ENCODE results near the gene LGI4. TPM values are rescaled to one million over a fixed set of nuclear protein-coding genes. Genes with fewer than 3 reads are reported as not detected.

The LGI4 gene
- total RNA-seq (1 to 10 TPM in 1 of 2 experiments, under 1 TPM in 1; 0.52 to 1.6 TPM), polyA plus RNA-seq (under 1 TPM in 1 of 3 donors, not detected in 2; 0.18 TPM), total RNA-seq (0.32 to 2.5 (median 0.67) reads per million in 6 experiments)

DNA sequence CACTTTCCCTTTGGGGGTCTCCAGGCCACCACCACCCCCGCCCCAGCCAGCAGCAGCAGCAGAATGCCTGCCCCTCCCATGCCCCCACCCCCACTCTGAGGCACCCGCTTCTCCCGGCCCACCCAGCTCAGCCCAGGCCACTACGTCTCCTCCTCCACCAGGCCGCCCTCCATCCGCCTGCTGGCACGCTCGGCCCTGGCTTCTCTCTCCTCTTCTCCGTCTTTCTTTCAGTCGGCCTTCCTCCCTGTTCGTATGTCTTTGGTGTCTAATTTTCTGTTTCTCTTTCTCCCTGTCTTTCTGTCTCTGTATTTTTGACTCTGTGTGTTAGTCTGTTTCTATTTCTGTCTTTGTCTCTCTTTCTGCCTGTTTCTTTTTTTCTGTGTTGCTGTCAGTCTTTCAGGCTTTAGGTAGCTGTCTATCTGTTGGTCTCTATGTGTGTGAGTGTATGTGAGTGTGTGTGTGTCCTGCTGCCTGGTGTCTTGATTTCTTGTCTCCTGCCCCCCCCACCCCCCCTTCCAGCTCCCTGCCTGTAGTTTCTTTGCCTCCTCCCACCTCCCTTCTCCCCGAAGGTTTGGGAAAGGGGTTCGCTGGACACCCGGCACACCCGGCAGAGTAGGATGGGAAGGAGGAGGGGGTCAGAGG is at the start of gene LGI4:
Gene LGI4 (minus strand): TSS at position 459 of the 642 bp plus-strand sequence. CDS start 379 bp downstream, at position 80.
- H3K27me3 Mint-ChIP-seq = no peaks in the 10 kb centered on the region
- H3K9me3 Mint-ChIP-seq = peaks cover 0 to 15% (median 0%) of the 10 kb centered on the region in 9 donors
- DNase-seq (no peak), ATAC-seq (no peak)
- POLR2A ChIA-PET = interaction anchor here (0.6 to 1.7 kb wide), 3 partner anchors 8 to 164 kb away, joined by 3 to 5 read pairs (median 4); no protein-coding TSS in a partner anchor
- peaks cover 0 to 14% (median 9%) of the 10 kb centered on the region in 4 donors for H3K4me1 Mint-ChIP-seq
- no peaks in the 10 kb centered on the region for H3K36me3 Mint-ChIP-seq
- no peak within 1 kb of the TSS for H3K4me3 Mint-ChIP-seq
- H3K27ac Mint-ChIP-seq = peak within 1 kb of the TSS in 3 of 10 donors; percentile 12 to 35 (median 25)

DNA sequence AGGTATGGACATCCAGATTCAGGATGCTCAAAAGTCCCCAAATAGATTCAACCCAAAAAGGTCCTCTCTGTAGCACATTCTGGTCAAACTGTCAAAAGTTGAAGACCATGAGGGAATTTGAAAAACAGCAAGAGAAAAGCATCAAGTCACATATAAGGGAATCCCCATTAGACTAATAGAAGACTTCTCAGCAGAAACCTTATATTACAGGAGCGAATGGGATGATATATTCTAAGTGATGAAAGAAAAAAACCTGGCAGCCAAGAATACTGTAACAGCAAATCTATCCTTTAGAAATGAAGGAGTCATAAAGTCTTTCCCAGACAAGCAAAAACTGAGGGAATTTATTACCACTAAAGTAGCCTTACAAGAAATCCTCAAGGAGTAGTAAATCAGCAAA is 49.4 kb upstream of the LGI4 start:
- peaks cover 0 to 10% (median 2%) of the 10 kb centered on the region in 9 donors for H3K9me3 Mint-ChIP-seq
- no peak for ATAC-seq
- POLR2A ChIA-PET = interaction anchor here (1.6 kb wide), 1 partner anchor 23 kb away, joined by 3 read pairs; no protein-coding TSS in a partner anchor

DNA sequence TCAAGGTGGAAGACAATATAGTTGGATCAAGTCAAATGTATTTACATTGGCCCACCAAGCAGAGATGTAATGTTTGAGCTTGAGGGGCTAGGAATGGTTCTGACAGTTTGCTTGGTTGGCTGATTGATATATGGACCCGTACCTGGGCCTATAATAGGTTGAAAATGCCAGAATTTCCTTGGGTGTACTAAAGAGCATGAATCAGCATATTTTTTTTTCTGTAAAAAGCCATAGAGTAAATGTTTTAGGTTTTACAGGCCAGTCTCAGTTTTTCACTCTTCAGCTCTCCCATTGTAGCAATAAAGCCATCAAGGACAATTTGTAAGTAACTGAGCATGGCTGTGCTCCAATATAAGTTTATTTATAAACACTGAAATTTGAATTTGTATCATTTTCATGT is 46.5 kb upstream of the LGI4 start:
- peaks cover 0 to 10% (median 0%) of the 10 kb centered on the region in 9 donors for H3K9me3 Mint-ChIP-seq
- H3K27me3 Mint-ChIP-seq = no peaks in the 10 kb centered on the region
- H3K4me3 Mint-ChIP-seq = no peak overlapping the region
- DNase-seq (no peak), ATAC-seq (no peak)
- POLR2A ChIA-PET = interaction anchor here (0.6 to 1.4 kb wide), 4 partner anchors 13 to 24 kb away, joined by 3 read pairs; no protein-coding TSS in a partner anchor
- H3K36me3 Mint-ChIP-seq = peaks cover 0 to 5% (median 3%) of the 10 kb centered on the region in 3 donors
- peaks cover 7 to 35% (median 30%) of the 10 kb centered on the region in 4 donors for H3K4me1 Mint-ChIP-seq
- no peak overlapping the region for H3K27ac Mint-ChIP-seq

More for the DNA sequence above, 49.4 kb upstream of the LGI4 start:
- Mint-ChIP-seq H3K4me3 (no peak overlapping the region), H3K4me1 (peaks cover 7 to 21% (median 19%) of the 10 kb centered on the region in 4 donors), H3K27ac (no peak overlapping the region), H3K36me3 (peaks cover 0 to 5% (median 3%) of the 10 kb centered on the region in 3 donors), H3K27me3 (no peaks in the 10 kb centered on the region)
- no peak for DNase-seq

DNA sequence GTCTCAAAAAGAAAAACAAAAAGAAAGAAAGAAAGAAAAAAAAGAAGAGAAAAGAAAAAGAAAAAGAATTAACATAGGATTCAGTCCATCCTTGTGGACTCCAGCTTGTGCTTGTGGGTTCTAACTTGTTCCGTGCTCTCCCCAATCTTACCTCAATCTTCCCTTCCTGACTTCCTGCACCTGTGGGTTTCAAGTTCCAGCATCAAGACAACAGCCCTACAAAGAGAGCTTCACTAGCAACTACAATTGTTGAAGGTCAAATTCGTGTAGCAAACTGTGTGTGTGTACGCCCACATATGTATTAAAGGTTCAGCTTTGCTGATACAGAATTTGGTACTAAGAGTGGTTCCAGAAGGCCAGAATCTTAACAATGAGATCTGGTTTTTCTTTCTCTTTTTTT is 45.0 kb upstream of the LGI4 start:
- Mint-ChIP-seq H3K9me3 (peaks cover 0 to 10% (median 0%) of the 10 kb centered on the region in 9 donors), H3K36me3 (peaks cover 3 to 10% (median 5%) of the 10 kb centered on the region in 3 donors), H3K4me3 (peak overlapping the region in 9 of 10 donors; percentile 3 to 67 (median 30)), H3K4me1 (peaks cover 13 to 47% (median 40%) of the 10 kb centered on the region in 4 donors), H3K27me3 (no peaks in the 10 kb centered on the region), H3K27ac (peak overlapping the region in 8 of 10 donors; percentile 4 to 77 (median 44))
- POLR2A ChIA-PET = interaction anchor here (0.5 to 3.5 kb wide), 11 partner anchors 12 to 426 kb away, joined by 3 to 22 read pairs (median 4); no protein-coding TSS in a partner anchor
- DNase-seq = peak in 1 of 10 donors; percentile 19
- ATAC-seq = peak; percentile 43 to 63

DNA sequence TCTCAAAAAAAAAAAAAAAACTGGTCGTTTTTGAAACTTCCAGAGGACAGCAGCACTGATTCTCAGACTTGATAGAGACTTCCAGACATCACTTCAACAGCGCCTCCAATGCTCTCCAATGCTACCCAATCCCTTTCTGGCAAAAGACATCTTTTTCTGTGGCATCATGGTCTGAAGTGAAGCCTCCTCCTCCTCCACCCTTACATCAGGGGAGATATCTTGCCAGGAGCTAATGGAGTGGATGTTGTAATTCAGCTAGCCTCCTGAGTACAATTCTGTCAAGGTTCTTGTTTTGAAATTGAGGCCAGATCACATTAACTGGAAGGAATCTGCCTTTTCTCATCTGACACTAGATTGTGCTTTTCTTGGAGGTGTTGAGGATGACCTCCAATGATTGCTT is 43.8 kb upstream of the LGI4 start:
- DNase-seq = no peak
- peaks cover 0 to 4% (median 0%) of the 10 kb centered on the region in 9 donors for H3K9me3 Mint-ChIP-seq
- H3K4me3 Mint-ChIP-seq = no peak overlapping the region
- H3K27me3 Mint-ChIP-seq = no peaks in the 10 kb centered on the region
- peaks cover 0 to 11% (median 0%) of the 10 kb centered on the region in 3 donors for H3K36me3 Mint-ChIP-seq
- peaks cover 13 to 47% (median 41%) of the 10 kb centered on the region in 4 donors for H3K4me1 Mint-ChIP-seq
- ATAC-seq = no peak
- peak overlapping the region in 4 of 10 donors; percentile 57 to 85 (median 64) for H3K27ac Mint-ChIP-seq
- POLR2A ChIA-PET = interaction anchor here (0.7 to 3.5 kb wide), 6 partner anchors 11 to 341 kb away, joined by 3 to 22 read pairs (median 5); no protein-coding TSS in a partner anchor

DNA sequence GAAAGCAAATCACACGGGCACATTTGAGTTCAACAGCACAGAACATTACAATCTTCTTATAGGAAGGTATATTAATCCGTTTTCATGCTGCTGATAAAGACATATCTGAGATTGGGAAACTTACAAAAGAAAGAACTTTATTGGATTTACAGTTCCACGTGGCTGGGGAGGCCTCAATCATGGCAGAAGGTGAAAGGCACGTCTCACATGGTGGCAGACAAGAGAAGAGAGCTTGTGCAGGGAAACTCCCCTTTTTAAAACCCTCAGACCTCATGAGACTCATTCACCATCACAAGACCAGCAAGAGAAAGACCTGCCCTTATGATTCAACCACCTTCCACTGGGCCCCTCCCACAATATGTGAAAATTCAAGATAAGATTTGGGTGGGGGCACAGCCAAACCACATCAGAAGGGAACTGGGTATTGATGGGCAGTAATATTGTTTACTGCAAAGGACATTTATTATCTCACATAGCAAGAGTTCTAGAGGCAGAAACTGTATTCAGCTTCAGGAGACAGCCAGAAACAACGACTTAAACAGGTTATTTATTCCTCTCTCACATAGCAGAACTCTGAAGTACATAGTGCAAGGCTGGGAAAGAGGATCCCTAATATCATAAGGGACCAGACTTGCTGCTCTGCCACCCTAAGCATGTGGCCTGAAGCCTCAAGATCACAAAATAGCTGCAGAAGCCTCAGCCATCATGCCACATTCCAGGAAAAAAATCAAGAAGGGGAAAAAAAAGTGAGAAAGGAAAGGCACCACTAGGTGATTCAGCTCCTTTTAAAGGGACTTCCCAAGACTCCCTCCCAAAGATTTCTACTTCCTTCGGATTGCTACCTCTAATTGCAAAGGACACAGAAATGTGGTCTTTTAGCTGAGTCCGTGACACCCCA is 42.8 kb upstream of the LGI4 start:
- no peak overlapping the region for H3K4me3 Mint-ChIP-seq
- peaks cover 8 to 50% (median 48%) of the 10 kb centered on the region in 4 donors for H3K4me1 Mint-ChIP-seq
- peak overlapping the region in 5 of 10 donors; percentile 24 to 70 (median 41) for H3K27ac Mint-ChIP-seq
- no peaks in the 10 kb centered on the region for H3K27me3 Mint-ChIP-seq
- DNase-seq = no peak
- no peak for ATAC-seq
- H3K9me3 Mint-ChIP-seq = peaks cover 0 to 4% (median 0%) of the 10 kb centered on the region in 9 donors
- H3K36me3 Mint-ChIP-seq = peaks cover 0 to 11% (median 0%) of the 10 kb centered on the region in 3 donors
- POLR2A ChIA-PET = interaction anchor here (0.5 to 3.5 kb wide), 6 partner anchors 9 to 340 kb away, joined by 3 to 22 read pairs (median 4); partner anchors contain the start of gene FXYD5

DNA sequence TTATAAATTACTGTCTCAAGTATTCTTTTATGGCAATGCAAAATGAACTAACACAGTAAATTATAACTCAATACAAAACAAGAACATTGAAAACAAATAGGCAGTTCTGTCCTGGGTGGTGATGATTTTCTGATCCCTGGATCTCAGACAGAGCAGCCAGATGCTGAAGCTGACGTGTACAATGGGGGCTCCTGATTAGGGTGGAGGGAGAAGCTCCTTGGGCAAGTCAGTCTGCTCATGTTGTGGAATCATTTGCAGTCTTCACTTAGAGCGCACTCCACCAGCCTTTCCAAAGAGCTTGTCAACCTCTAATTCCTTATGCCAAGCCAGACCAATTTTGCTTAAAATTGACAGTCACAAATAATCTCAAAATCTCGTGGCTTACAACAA is 41.3 kb upstream of the LGI4 start:
- Mint-ChIP-seq H3K4me1 (peaks cover 8 to 62% (median 56%) of the 10 kb centered on the region in 4 donors), H3K9me3 (peaks cover 0 to 4% (median 0%) of the 10 kb centered on the region in 9 donors), H3K27ac (peak overlapping the region in 8 of 10 donors; percentile 66 to 87 (median 80)), H3K36me3 (peaks cover 0 to 11% (median 0%) of the 10 kb centered on the region in 3 donors), H3K27me3 (no peaks in the 10 kb centered on the region), H3K4me3 (no peak overlapping the region)
- no peak for ATAC-seq
- POLR2A ChIA-PET = interaction anchor here (0.6 to 1.4 kb wide), 5 partner anchors 12 to 36 kb away, joined by 3 to 5 read pairs (median 3); partner anchors contain the start of gene FXYD5
- DNase-seq = no peak

DNA sequence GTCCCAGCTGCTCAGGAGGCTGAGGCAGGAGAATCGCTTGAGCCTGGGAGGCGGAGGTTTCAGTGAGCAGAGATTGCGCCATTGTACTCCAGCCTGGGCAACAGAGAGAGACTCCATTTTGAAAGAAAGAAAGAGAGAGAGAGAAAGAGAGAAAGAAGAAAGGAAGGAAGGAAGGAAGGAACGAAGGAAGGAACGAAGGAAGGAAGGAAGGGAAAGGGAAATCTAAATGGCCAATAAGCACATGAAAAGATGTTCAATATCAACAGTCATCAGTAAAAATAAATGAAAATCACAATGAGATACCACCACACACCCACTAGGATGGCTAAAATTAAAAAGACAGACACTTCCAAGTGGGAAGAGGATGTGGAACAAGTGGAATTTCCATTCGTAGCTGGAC is 39.4 kb upstream of the LGI4 start:
- peaks cover 0 to 18% (median 0%) of the 10 kb centered on the region in 3 donors for H3K36me3 Mint-ChIP-seq
- H3K27me3 Mint-ChIP-seq = no peaks in the 10 kb centered on the region
- ATAC-seq (no peak), DNase-seq (no peak)
- peak overlapping the region in 5 of 10 donors; percentile 53 to 86 (median 79) for H3K27ac Mint-ChIP-seq
- peaks cover 6 to 48% (median 41%) of the 10 kb centered on the region in 4 donors for H3K4me1 Mint-ChIP-seq
- POLR2A ChIA-PET = interaction anchor here (1.2 to 5.1 kb wide), 4 partner anchors 9 to 38 kb away, joined by 3 to 30 read pairs (median 4); no protein-coding TSS in a partner anchor
- peaks cover 0 to 4% (median 0%) of the 10 kb centered on the region in 9 donors for H3K9me3 Mint-ChIP-seq
- H3K4me3 Mint-ChIP-seq = no peak overlapping the region

DNA sequence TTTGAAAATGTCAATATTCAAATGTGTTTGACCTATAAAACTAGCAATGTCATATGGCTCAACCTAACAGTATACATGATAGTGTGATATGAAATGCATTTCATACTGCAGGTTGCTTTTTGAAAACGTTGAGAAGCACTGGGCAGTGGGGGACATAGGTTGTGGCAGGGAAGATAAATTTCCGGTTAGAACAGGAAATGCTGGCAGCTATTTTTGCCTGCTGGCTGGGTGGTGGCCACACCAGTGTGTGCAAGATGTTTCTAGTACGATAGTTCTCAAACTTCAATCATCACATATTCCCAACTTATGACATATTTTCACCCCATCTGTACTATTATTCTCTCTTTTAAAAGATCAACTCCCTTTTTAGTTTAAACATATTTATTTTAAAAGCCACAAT is 36.9 kb upstream of the LGI4 start:
- ATAC-seq (peak in 1 of 2 donors; percentile 31), DNase-seq (no peak)
- Mint-ChIP-seq H3K27me3 (no peaks in the 10 kb centered on the region), H3K4me3 (peak overlapping the region in 7 of 10 donors; percentile 18 to 67 (median 34)), H3K27ac (peak overlapping the region in 9 of 10 donors; percentile 81 to 92 (median 87)), H3K4me1 (peaks cover 19 to 54% (median 51%) of the 10 kb centered on the region in 4 donors), H3K36me3 (peaks cover under 1 to 40% (median 7%) of the 10 kb centered on the region in 3 donors), H3K9me3 (peaks cover 0 to 5% (median under 1%) of the 10 kb centered on the region in 9 donors)
- POLR2A ChIA-PET = interaction anchor here (0.6 to 5.1 kb wide), 10 partner anchors 8 to 86 kb away, joined by 3 to 30 read pairs (median 4); partner anchors contain the start of gene FXYD5

DNA sequence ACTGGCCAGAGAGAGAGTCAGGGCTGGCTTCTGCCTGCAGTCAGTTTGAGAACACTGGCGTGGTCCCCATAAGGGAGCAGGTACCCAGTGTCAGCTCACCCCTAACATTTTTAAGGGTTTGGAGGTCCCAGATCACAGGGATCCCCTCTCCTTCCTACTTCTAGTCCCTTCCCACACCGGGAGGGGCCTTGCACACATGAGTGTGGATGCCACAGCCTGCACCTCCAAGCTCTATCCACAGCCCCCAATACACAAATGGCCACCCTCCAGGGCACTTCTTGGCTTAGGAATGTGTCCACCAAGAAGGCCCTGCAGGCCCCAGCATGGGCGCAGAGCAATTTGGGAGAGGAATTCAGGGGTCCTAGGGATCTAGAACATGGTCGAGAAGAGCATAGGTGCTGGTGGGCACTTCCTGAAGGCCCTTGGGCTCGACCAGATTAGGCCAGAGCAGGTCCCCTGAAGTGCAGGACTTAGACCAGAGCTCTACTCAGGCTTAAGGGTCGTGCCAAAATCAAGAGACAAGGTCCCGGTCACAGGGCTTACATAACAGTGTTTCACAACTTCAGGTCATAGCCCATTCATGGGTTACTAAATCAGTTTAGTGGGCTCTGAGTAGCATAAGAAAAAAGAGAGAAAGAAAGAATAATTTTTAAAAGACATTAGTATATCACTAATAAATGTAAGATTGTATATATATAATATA is 35.7 kb upstream of the LGI4 start:
- peaks cover 0 to 17% (median 12%) of the 10 kb centered on the region in 9 donors for H3K9me3 Mint-ChIP-seq
- H3K4me1 Mint-ChIP-seq = peaks cover 23 to 55% (median 51%) of the 10 kb centered on the region in 4 donors
- peaks cover 13 to 48% (median 19%) of the 10 kb centered on the region in 3 donors for H3K36me3 Mint-ChIP-seq
- no peaks in the 10 kb centered on the region for H3K27me3 Mint-ChIP-seq
- H3K4me3 Mint-ChIP-seq = no peak overlapping the region
- DNase-seq (no peak), ATAC-seq (no peak)
- H3K27ac Mint-ChIP-seq = peak overlapping the region in 9 of 10 donors; percentile 43 to 90 (median 84)
- POLR2A ChIA-PET = interaction anchor here (0.6 to 5.1 kb wide), 6 partner anchors 13 to 98 kb away, joined by 3 to 30 read pairs (median 4); partner anchors contain the start of gene FXYD5

All from naive thymus-derived CD8-positive, alpha-beta T cell (primary cell).